HTERT RPE-1 (cell line): ENCODE results near the gene CEBPB.

Source experiments
- in situ Hi-C: fragments of 300-500 bp; cut with MboI; formaldehyde crosslinking; loops from 4 replicates; pipeline ENCODE4 v1.14.3; 2020; ENCODE audit warnings: low sequenced_read_pairs

The CEBPB gene

DNA sequence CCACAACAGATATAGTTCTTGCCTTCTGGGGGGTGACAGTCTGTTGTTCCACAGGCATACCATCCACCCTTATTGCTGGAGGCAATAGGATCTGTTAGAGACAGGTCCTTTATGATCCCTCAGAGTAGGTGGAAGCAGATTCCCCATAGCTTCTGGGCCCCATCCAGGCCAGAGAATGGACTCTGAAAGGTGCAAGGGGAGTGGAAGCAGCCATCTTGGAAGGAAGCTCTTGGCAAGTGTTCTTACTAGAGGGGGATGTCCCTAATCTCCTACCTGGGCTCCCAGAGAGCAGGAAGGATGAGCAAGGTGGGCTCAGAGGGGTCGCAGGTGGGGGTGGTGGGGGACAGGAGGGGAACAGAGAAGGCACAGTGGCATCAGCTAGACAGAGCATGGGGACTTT, 33.4 kb downstream of the CEBPB start:
- in situ Hi-C loops, result no loop called here

DNA sequence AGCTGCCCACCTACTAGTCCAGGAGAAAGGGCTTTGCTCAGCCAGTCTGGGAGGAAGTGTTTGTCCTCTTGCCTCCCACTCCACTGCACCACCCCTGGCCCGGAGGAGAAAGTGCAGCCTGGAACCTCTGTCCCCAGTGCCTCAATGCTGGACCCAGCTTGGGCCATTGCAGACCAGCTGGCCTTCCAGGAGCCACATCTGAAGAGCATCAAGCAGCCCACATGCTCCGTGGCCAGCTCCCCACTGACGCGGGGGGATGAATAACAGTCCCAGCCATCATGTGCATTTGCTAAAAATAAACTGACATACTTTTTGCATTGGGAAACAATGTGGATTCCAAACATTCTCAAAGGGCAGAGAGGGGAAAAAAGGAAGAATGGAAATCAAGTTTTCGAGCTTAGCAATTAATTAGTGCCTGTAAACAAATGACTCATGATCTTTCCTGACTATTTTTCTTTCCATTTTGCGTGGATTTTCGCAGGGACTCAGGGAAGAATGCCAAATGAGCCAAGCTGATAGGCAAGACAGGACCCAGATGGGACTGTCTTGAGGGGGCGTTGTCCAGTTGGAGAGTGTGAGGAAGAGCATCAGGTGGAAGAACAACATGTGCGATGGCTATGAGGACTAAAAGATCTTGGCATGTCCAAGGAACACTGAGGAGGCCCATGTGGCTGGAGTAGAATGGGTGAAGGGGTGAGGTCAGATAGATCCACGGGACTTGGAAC, 34.1 kb downstream of the CEBPB start:
- in situ Hi-C loops, result no loop called here

DNA sequence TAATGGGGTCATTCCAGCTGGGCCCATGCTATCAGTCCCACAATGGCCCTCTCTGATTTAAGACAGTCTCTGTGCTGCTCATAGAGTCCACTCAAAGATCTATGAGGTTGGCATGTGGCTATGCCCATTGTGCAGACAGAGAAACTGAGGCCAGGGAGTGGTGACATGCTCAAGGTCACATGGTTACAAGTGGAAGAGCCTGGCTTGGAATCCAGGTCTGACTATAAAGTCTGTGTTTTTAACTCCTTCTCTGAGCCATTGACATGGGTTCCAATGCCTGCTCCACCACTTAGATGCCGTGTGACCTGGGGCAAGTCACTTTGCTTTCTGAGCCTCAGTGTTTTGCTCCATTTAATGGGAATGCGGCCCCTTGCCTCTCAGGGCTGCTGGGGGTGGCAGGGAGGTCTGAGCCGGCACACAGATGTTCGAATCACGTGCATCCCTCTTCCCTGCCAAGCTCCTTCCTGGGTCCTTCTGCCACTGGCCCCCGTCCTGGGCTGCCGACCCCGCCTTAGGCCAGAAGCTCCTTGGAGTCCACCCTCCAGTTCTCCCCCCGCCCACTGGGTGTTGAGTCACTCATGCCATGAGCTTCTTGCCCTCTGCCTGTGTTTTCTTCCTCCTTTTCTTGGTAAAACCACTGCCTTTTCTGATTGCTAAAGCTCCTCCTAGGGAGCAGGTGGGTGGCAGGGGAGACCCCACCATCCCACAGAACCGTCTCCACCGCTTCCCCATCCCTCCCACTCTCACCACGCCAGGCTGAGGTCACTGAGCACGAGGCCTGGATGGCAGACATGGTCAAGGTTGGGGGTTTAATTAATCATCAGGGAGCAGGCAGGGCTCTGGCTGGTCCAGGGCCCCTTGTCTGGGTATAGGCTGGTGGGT, 35.7 kb downstream of the CEBPB start:
- in situ Hi-C loops, result no loop called here

DNA sequence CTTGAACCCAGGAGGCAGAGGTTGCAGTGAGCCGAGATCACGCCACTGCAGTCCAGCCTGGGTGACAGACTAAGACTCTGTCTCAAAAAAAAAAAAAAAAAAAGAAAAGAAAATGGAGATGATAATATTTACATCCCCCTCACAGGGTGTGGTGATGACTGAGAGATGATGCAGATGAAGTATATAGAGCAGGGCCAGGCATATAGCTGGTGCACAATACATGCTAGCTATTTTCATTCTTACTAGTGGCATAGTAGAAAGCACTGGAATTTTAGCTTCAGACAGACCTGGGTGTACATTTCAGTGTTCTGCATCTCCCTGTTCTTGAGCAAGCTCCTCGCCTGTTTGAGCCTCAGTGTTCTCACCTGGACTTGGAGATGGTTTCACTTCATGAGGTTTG, 36.9 kb downstream of the CEBPB start:
- in situ Hi-C loops, result no loop called here

DNA sequence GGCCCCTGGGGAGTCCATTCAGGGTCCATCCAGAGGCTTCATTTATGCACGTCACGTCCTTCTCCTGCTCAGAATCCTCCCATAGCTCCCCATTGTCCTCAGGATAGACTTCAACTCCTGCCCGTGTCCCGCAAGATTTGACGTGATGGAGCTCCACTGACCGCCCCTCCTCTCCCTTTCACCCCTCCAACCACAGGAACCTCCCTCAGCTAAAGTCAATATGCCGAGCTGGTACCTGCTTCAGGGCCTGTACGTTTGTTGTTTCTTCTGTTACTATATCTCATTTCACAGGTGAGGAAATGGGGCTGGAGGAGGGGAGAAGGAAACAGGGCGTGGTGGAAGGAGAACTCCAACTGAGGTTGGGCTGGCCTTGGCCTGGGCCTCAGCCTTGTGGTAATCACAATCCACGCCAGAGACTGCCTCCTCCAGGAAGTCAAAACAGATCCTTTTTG, 38.6 kb downstream of the CEBPB start:
- in situ Hi-C loops, result no loop called here

DNA sequence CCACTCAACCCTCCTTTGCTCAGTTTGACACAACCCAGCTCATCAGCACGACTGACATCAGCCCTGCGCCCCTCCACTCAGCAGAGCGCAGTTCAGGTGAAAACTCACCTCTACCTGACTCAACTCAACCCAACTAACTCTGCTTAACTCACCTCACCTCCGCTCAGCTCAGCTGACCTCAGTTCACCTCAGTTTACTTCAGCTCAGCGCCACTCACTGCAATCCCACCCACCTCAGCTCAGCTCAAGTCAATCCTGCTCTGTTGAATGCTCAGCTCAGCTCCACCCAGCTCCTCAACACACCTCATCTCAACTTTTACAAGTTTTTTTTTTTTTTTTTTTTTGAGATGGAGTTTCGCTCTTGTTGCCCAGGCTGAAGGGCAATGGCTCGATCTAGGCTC, 39.6 kb downstream of the CEBPB start:
- in situ Hi-C loops, result no loop called here

DNA sequence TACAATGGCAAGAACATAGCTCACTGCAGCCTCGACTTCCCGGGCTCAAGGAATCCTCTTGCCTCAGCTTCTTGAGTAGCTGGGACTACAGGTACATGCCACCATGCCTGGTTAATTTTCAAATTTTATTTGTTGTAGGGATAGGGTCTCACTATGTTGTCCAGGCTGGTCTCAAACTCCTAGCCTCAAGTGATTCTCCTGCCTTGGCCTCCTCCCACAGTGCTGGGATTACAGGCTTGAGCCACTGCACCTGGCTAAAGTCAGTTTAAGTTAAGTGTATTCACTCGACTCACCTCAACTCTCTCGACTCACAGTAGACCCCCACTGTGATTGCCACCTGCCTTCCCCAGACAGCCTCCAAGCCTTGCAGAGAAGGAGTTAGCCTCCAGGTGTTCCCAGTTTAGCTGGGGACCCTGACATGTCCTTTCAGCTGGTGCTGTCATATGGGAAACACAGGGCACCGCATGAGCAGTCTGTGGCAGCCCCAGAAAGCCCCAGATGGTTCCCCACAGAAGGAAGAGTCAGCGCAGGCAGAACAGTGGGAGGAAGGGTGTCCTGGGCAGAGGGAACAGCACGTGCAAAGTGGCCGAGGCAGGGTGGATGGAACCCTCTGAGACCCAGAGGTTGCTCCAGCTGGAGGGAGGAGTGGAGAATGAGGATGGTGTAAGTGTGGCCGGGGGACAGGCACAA, 40.4 kb downstream of the CEBPB start:
- in situ Hi-C loops, result no loop called here

DNA sequence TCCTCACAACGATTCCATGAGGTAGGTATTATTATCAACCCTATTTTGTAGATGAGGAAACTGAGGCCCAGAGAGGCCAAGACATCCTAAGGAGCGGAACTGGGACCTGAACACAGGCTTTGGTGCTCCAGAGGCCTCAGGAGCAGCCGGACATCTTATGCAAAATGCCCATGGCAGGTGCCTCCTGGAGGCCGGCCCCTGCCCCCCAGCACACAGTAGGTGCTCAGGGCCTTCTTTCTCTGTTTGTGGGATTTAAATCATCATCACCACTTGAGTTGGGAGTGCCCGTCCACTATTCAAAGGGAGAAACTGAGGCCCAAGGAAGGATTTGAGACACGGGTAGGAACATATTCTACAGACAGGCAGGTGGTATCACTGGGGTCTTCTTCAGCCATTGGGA, 41.2 kb downstream of the CEBPB start:
- in situ Hi-C loops, result no loop called here

DNA sequence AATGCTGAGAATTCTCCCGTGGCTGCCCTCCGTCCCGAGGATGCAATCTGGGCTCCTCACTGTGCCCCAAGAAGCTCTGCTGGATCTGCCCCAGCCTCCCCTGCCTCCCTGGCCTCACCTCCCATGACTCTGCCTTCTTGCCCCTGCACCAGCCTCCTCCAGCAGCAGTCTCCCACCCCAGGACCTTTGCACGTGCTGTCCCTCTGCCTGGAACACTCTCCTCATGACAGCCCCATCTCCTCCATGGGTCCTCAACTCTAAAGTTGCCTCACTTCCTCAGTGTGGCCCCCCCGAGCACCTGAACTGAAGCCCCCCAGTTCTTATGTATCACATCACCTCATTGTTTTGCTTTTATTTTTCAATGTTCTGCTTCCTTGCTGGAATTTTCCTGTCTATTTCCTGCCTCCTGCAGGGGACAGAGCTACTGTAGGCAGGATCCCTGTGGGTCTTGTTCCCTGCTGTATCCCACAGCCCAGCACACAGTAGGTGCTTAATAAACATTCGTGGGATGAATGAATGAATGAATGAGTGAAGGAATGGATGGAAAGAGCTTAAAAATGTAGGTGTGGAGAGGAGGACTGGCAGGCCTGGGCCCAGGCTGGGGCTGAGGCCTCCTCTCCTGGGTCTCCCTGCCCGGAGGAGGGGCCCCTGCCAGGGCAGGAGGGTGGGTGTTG, 42.2 kb downstream of the CEBPB start:
- in situ Hi-C loops, result no loop called here

DNA sequence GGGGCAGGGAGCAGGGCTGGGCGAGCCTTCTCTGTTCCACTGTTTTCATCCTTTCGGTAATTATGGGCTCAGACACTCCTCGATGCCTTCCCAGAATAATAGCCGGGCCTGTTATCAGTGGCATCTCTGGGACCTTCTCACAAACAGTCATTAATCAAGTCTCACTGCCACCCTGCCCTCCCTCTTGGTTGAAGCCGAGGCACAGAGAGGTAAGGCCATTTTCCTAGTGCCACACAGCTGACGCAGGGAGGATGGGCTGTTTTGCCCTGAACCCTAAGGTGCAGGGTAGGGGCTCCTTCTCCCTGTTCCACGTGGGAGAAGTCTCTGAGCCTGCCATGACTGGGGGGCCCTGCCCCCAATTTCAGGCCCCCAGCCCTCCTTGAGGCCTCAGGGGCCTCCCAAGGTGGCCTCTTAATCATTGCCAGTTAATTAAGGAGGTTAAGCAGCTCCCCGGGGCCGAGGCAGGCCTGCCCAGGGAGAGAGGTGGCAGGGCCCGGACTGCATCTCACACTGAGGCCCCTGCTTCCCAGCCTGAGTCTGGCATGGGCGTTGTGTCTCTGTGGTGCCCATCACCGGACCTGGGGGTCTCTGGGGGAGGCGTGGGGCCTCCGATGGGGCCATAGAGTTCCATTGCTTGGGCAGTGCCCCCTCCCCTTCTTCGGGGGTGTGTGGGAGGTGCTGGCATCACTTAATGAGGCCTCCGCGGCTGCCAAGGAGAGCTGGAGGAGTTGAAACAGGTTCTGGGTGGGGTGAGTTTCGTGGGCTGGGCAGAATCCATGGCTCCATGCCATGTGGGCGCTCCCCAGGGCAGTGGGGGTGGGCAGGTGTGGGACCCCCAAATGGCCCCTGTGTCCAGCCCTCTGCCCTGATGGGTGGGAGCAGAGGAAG, 42.9 kb downstream of the CEBPB start:
- in situ Hi-C loops, result no loop called here

DNA sequence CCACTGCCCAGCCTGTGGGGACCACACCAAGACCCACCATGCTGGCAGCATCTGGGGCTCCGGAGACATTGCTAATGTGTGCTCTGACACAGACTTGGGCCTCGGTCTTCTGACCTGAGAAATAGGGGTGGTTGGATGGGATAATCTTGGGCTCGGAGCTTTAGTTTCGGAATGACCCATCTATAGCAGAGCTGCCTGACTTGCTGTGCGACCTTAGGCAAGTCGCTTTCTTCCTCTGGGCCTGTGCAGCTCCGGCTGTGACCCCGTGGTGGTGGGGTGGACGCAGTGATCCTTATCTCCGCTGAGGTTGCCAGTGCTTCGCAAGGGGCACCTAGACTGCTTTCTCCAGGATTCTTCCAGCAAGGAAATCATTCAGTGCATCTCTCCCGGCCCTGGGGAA, 43.7 kb downstream of the CEBPB start:
- in situ Hi-C loops, result no loop called here

DNA sequence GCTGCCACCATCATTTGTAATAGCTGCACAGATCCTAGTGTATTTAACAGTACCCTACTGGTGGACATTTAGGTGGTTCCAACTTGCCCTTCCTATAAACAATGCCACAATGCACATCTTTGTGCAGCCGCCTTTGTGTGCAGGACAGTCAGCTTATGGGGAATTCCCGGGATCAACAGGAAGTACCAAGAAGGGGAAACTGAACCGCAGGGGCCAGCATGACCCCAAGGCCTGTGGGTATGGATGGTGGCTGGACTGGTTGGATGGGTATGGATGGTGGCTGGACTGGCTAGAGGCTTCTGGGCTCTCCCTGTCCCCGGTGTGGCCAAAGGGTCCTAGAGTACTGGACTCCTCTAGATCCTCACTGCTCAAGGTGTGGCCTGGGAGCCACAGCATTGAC, 46.7 kb downstream of the CEBPB start:
- in situ Hi-C loops, result no loop called here

DNA sequence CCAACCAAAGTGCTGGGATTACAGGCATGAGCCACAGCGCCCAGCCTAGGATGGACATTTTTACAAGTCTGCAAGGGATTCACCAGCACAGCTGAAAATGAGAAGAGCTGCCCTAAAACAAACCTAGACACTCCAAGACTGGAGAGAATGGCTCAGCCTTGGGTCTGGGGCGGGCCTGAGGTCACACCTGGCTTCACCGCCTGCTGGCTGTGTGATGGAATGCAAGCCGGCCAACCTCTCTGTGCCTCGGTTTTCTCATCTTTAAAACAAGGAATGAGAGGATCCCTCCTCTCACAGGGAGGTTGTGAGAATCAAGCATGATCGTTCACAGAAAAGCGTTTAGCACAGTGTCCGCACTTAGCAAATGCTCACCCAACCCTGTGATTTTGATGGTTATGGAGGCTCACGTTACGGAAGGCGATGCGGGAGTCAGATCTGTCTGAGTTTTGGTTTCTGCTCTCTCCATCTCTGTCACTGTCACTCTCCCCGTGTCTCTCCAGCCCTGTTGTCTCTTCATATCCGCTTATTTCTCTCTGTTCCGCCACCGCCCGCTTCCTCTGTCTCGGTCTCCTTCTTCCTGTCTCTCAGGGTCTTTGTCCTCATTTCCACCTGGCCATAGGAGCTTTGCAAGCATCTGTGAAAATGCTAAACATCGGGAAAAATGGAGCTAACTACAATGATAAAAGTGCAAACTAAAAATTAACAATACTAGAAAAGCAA, 47.6 kb downstream of the CEBPB start:
- in situ Hi-C loops, result no loop called here

DNA sequence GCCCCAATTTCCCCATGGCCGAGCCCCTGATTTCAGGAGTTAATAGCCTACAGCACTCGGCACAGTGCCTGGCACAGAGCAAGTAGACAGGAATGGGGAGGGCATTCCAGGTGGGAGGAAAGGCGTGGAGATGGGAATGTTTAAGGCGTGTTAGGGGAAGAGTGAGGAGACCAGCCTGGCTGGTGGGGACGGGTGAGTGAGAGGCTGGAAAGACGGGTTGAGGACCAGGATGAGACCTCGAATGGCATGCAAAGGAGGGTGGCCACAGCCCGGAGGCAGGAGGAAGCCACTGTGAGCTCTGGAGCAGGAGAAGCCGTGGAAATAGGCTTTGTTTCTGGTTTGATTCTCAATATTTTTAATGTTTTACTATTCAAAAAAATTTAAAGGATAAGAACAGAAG, 49.5 kb downstream of the CEBPB start:
- in situ Hi-C loops, result no loop called here

DNA sequence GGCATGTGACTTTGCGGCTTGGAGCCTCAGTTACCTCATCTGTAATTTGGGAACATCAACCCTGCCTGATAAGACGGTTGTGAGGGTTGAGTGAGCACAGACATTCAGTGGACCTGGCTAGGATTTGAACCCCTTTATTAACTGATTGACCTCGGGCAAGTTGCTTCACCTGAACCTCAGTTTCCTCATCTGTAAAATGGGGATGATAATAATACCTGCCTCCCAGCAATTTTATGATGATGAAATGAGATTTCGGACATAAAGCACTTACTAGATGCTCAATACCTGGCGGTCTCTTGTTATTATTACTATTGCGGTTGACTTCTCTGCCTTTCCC, 51.5 kb downstream of the CEBPB start:
- in situ Hi-C loops, result no loop called here
